Mucosa of descending colon (tissue), 3 donors: ENCODE measurements around the gene MT3. TPM values are rescaled to one million over a fixed set of nuclear protein-coding genes. Genes with fewer than 3 reads are reported as not detected.
"Not testable (repeated sequence)": the region's sequence is repeated elsewhere in the genome, so short reads cannot be mapped to it uniquely, and the experiment has no call there.

Experiments used
- ATAC-seq: fragments of 200-7000 bp; cut with Tn5 transposase; one replicate; pipeline ENCODE4 v1.9.1; 2020; ENCODE audit warnings: mild to moderate bottlenecking, moderate library complexity
- DNase-seq, 3 donors: peaks; one replicate each; pipeline ENCODE4 v3.0.0-alpha.2; 2020
- H3K36me3 ChIP-seq: fragments of 200-600 bp; one replicate; pipeline ENCODE4 v1.8.0; 2021; ENCODE audit warnings: low read depth, mild to moderate bottlenecking
- H3K4me1 ChIP-seq: fragments of 200-600 bp; one replicate; pipeline ENCODE4 v1.8.0; 2021; ENCODE audit warnings: low read depth, mild to moderate bottlenecking
- H3K4me3 ChIP-seq: fragments of 200-600 bp; one replicate; pipeline ENCODE4 v1.8.0; 2021; ENCODE audit warnings: mild to moderate bottlenecking
- H3K9me3 ChIP-seq: fragments of 200-600 bp; one replicate; pipeline ENCODE4 v1.8.0; 2021; ENCODE audit warnings: mild to moderate bottlenecking
- intact Hi-C, 2 donors: fragments of 100-400 bp; cut with DNase I in 1 of 2; cut with micrococcal nuclease in 1 of 2; formaldehyde crosslinking; loops; one replicate each; pipeline versions ENCODE4 v1.11.0 to v1.11.1; 2022; cut with DNase I, micrococcal nuclease
- total RNA-seq, 3 donors: library from RNA; stranded (reverse); fragmentation: NEBNext Ultra II Directional in 2 of 3; extraction: Animal tissue kit (Norgen Biotek cat#: 25700) in 2 of 3; gene quantifications; one replicate each; pipeline versions ENCODE4 v1.2.1 to v1.2.4, GENCODE V29; 2021 to 2023
- TF ChIP-seq, protein P1 (sequence below): fragments of 200-600 bp; IDR thresholded peaks from one replicate; pipeline ENCODE4 v1.8.0; 2022; ENCODE audit warnings: antibody characterized with exemption, mild to moderate bottlenecking
- donor health status: DM: no; HTN: no; CAD: no; lungs with moderate emphysema.
- donor health status: DM: no; HTN: no; CAD: no.
- donor health status: DM: no; HTN: yes; CAD: no.

Gene MT3
- total RNA-seq, 3 donors from 2014 or later = 3.0 to 8.8 TPM; not detected in 1

DNA sequence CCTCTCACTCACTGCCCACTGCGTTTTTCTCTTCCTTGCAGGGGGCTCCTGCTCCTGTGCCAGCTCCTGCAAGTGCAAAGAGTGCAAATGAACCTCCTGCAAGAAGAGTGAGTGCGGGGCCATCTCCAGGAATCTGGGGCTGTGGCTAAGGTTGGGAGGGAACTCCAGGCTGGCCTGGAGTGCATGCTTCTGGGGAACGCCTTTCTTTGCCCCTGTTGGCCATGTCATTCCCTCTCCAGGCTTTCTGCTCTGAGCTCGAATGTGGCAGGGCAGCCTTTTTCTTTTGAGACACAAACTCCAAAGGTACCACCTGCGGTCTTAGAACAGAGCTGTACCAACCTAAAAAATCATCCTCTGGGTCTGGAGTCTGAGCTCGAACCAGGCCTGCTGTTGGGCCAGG lies 28.8 kb downstream of the MT3 start:
- Histone ChIP-seq H3K4me3 (no peak overlapping the region), H3K4me1 (peaks cover 7% of the 10 kb centered on the region)

DNA sequence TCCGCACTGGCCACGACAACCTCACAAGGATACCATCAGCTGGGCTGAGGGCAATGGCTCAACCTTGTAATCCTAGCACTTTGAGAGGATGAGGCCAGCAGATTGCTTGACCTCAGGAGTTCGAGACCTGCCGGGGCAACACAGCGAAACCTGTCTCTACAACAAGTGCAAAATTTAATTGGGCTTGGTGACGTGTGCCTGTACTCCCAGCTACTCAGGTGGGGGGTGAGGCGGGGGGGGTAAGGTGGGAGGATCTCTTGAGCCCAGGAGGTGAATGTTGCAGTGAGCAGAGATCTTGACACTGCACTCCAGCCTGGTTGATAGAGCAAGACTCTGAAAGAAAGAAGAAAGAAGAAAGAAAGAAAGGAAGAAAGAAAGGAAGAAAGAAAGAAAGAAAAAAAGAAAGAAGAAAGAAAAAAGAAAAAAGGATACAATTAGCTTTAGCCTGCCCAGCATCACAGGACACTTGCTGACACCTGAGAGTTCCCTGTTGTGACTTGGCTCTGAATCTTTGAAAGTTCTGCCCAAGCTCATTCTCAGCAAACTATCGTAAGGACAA lies 31.1 kb downstream of the MT3 start:
- Histone ChIP-seq H3K4me1 (peaks cover 12% of the 10 kb centered on the region), H3K9me3 (no peaks in the 10 kb centered on the region), H3K4me3 (no peak overlapping the region), H3K36me3 (no peaks in the 10 kb centered on the region)
- ATAC-seq (no peak), DNase-seq (no peak)
- intact Hi-C loops = no loop called here
- TF ChIP-seq, protein P1, sequence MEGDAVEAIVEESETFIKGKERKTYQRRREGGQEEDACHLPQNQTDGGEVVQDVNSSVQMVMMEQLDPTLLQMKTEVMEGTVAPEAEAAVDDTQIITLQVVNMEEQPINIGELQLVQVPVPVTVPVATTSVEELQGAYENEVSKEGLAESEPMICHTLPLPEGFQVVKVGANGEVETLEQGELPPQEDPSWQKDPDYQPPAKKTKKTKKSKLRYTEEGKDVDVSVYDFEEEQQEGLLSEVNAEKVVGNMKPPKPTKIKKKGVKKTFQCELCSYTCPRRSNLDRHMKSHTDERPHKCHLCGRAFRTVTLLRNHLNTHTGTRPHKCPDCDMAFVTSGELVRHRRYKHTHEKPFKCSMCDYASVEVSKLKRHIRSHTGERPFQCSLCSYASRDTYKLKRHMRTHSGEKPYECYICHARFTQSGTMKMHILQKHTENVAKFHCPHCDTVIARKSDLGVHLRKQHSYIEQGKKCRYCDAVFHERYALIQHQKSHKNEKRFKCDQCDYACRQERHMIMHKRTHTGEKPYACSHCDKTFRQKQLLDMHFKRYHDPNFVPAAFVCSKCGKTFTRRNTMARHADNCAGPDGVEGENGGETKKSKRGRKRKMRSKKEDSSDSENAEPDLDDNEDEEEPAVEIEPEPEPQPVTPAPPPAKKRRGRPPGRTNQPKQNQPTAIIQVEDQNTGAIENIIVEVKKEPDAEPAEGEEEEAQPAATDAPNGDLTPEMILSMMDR = no peak

More for the DNA sequence above, 28.8 kb downstream of the MT3 start:
- no peaks in the 10 kb centered on the region for H3K36me3 ChIP-seq
- no peak for ATAC-seq
- TF ChIP-seq, protein P1 = no peak
- no peaks in the 10 kb centered on the region for H3K9me3 ChIP-seq
- no peak for DNase-seq
- intact Hi-C loops = no loop called here

DNA sequence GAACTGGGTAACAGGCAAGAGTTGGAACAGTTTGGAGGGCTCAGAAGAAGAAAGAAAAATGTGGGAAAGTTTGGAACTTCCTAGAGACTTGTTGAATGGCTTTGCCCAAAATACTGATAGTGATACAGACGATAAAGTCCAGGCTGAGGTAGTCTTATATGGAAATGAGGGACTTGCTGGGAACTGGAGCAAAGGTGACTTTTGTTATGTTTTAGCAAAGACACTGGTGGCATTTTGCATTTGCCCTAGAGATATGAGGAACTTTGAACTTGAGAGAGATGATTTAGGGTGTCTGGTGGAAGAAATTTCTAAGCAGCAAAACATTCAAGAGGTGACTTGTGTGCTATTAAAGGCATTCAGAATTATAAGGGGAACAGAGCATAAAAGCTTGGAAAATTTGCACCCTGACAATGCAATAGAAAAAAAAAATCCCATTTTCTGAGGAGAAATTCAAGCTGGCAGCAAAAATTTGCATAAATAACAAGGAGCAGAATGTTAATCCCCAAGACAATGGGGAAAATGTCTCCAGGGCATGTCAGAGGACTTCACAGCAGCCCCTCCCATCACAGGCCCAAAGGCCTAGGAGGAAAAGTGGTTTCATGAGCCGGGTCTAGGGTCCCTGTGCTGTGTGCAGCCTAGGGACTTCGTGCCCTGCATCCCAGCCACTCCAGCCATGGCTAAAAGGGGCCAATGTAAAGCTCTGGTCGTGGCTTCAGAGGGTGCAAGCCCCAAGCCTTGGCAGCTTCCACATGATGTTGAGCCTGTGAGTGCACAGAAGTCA lies 32.5 kb downstream of the MT3 start:
- H3K9me3 ChIP-seq, H3K4me3 ChIP-seq, H3K36me3 ChIP-seq, DNase-seq, intact Hi-C loops, ATAC-seq: not testable (repeated sequence)
- H3K4me1 ChIP-seq = peaks cover 12% of the 10 kb centered on the region

DNA sequence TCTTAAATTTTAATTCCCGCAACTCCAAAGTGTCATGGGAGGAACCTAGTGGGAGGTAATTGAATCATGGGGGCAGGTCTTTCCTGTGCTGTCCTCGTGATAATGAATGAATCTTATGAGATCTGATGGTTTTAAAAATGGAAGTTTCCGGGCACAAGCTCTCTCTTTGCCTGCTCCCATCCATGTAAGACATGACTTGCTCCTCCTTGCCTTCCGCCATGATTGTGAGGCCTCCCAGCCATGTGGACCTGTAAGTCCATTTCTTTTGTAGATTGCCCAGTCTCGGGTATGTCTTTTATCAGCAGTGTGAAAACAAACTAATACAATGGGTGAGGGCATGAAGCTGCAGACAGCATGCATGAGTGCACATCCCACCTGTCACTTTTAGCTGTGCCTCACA lies 33.9 kb downstream of the MT3 start:
- not testable (repeated sequence) for H3K4me3 ChIP-seq, DNase-seq

DNA sequence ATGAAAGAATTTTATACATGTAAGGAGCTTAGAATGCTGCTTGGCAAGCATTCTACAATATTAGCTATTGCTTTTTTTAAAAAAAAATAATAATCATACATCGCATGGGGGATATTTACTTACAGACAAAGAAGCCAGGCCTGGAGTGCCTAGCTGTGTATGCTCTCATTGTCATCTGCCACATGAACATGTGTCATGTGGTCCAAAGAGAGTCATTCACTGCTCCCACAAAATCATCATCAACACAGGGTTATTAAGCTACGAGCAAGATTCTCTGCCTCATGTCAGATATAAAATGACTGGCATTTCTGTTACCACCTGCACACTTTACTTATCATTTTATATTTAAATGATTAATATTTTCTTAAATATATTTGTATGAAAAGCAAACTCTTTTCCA lies 34.3 kb downstream of the MT3 start:
- Histone ChIP-seq H3K36me3 (no peaks in the 10 kb centered on the region), H3K4me3 (no peak overlapping the region), H3K9me3 (no peaks in the 10 kb centered on the region), H3K4me1 (peaks cover 5% of the 10 kb centered on the region)
- DNase-seq (no peak), ATAC-seq (no peak)
- intact Hi-C loops = no loop called here
- TF ChIP-seq, protein P1 = no peak

More for the DNA sequence above, 33.9 kb downstream of the MT3 start:
- H3K36me3 ChIP-seq, intact Hi-C loops, H3K9me3 ChIP-seq, H3K4me1 ChIP-seq, ATAC-seq: not testable (repeated sequence)

DNA sequence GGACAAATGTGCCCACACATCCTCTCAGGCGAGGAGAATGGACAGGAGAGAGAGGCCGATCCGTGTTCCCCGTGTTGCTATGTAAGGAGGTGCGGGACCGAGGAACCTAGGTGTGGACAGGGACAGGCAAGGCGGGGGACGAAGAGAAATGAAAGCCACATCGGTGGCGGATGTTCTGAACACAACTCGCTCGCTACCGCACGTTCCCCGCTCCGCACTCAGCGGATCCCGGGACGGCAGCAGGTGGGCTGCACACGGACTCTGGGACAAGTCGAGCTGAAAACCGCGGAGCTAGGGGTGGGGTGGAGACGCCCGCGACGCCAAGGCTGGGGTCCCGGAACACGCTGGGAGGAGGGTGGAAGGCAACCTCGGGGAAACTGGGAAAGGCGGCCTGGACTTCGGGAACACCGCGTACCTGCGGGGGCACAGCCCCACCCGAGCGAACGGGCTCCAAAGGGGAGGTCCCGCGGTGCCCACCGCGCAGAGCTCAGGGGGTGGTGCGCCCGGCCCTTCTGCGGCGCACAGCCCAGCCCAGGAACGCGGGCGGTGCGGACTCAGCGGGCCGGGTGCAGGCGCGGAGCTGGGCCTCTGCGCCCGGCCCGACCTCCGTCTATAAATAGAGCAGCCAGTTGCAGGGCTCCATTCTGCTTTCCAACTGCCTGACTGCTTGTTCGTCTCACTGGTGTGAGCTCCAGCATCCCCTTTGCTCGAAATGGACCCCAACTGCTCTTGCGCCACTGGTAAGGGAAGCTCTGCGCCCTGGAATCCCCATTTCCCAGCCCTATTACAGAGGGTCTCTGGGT lies 36.0 kb downstream of the MT3 start, which contains the start of gene MT1E:
MT1E (plus strand) TSS at position 642 of the 803 bp plus-strand sequence; CDS start at position 713, 71 bp downstream.
- TF ChIP-seq, protein P1 = no peak

More for the DNA sequence above, 36.0 kb downstream of the MT3 start, which contains the start of gene MT1E:
- Histone ChIP-seq H3K36me3 (no peaks in the 10 kb centered on the region), H3K4me3 (peak within 1 kb of the TSS; percentile 19), H3K9me3 (no peaks in the 10 kb centered on the region), H3K4me1 (peaks cover 5% of the 10 kb centered on the region)
- peak; percentile 84 to 90 (median 90) for DNase-seq
- intact Hi-C loops = no loop called here
- ATAC-seq = peak; percentile 96
